BLaER1 (cell line): ENCODE measurements around the gene SLC38A3.
A peak's percentile ranks its signal among the peaks of the same experiment; 100 is the strongest.

Experiments used
- H3K27ac ChIP-seq: shearing (Covaris generic); formaldehyde crosslinking; 2 replicates; pipeline ENCODE4 v1.8.1; 2022
- H3K27me3 ChIP-seq: shearing (Covaris generic); formaldehyde crosslinking; 2 replicates; pipeline ENCODE4 v1.8.1; 2022
- H3K36me3 ChIP-seq: shearing (Covaris generic); formaldehyde crosslinking; 2 replicates; pipeline ENCODE4 v1.8.1; 2022
- H3K4me1 ChIP-seq: shearing (Covaris generic); formaldehyde crosslinking; 2 replicates; pipeline ENCODE4 v1.8.1; 2022
- H3K4me2 ChIP-seq: shearing (Covaris generic); formaldehyde crosslinking; 2 replicates; pipeline ENCODE4 v1.8.1; 2022
- H3K4me3 ChIP-seq: shearing (Covaris generic); formaldehyde crosslinking; 2 replicates; pipeline ENCODE4 v1.8.1; 2022
- H3K9ac ChIP-seq: shearing (Covaris generic); formaldehyde crosslinking; 2 replicates; pipeline ENCODE4 v1.8.1; 2022
- H3K9me3 ChIP-seq: shearing (Covaris generic); formaldehyde crosslinking; 2 replicates; pipeline ENCODE4 v1.8.1; 2022
- H4K20me1 ChIP-seq: shearing (Covaris generic); formaldehyde crosslinking; 2 replicates; pipeline ENCODE4 v1.8.1; 2022
- Cebpa-rat ChIP-seq: shearing (Covaris generic); IDR thresholded peaks from 2 replicates; pipeline ENCODE4 v1.8.1; 2022

SLC38A3 gene

GRCh38 chr3:50168388-50168787 lies 36.7 kb upstream of the SLC38A3 start:
- Histone ChIP-seq H3K9me3 (no peaks in the 10 kb centered on the region), H3K36me3 (peaks cover 45% of the 10 kb centered on the region), H3K9ac (no peak overlapping the region), H3K4me3 (no peak overlapping the region), H3K4me1 (peaks cover 99% of the 10 kb centered on the region), H3K27ac (peak overlapping the region; percentile 56), H3K4me2 (peak overlapping the region; percentile 96), H3K27me3 (no peaks in the 10 kb centered on the region; the same call in 1 of the 2 replicates), H4K20me1 (peaks cover 76% of the 10 kb centered on the region)
- no peak for TF ChIP-seq Cebpa-rat

DNA sequence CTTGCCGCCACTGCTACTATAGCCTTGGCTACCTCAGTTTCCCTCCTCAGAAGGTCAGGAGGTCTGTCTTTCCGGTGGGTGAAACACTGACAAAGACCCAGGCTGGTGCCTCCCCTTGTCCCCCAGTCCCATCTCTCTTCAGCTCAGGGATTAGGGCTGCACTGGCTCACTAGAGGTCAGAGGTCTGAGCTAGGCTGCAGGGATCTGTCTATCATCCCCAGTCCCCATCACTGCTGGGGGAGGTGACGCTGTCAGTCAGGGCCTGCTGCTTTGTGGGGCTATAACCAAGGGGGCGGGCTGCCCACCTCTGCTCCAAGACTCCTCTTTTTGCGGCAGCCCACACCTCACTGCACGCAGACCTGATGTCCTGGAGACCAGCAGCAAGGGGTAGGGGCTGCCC lies 36.3 kb upstream of the SLC38A3 start:
- Histone ChIP-seq H3K27ac (peak overlapping the region; percentile 56), H3K36me3 (peaks cover 48% of the 10 kb centered on the region), H3K27me3 (no peaks in the 10 kb centered on the region; the same call in 1 of the 2 replicates), H3K9ac (no peak overlapping the region), H3K9me3 (no peaks in the 10 kb centered on the region), H3K4me1 (peaks cover 99% of the 10 kb centered on the region), H3K4me3 (no peak overlapping the region), H3K4me2 (peak overlapping the region; percentile 96), H4K20me1 (peaks cover 76% of the 10 kb centered on the region)
- no peak for TF ChIP-seq Cebpa-rat

GRCh38 chr3:50169232-50169832 lies 35.7 kb upstream of the SLC38A3 start:
- TF ChIP-seq Cebpa-rat = no peak
- peaks cover 98% of the 10 kb centered on the region for H3K4me1 ChIP-seq
- no peak overlapping the region for H3K9ac ChIP-seq
- H3K27me3 ChIP-seq = no peaks in the 10 kb centered on the region; the same call in 1 of the 2 replicates
- peaks cover 49% of the 10 kb centered on the region for H3K36me3 ChIP-seq
- H3K4me2 ChIP-seq = peak overlapping the region; percentile 83
- H3K27ac ChIP-seq = 0 out of 2 replicates have a peak overlapping the region, but pooled peaks have one; percentile 77
- no peaks in the 10 kb centered on the region for H3K9me3 ChIP-seq
- no peak overlapping the region for H3K4me3 ChIP-seq
- peaks cover 76% of the 10 kb centered on the region for H4K20me1 ChIP-seq

DNA sequence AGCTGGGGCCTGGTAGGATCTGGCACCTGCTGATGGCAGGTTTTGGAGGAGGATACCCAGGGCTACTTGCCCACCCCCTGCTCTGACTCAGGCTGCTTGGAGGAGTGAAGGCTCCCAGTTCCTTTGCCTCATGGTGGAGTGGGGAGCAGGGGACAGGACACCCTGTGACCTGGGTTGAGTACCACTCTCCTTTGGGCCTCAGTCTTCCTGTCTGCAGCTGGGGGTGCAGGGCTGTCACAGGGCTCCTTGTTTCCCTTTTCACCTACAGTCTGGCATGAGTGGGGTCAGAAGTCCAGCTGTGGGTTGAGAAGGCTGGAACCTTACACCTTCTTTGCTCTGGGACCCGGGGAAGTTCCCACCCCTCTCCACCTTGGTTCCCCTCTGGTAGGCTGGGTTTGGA lies 35.2 kb upstream of the SLC38A3 start:
- no peak for TF ChIP-seq Cebpa-rat
- Histone ChIP-seq H3K9ac (no peak overlapping the region), H3K4me3 (no peak overlapping the region), H3K4me2 (peak overlapping the region; percentile 83), H3K36me3 (peaks cover 49% of the 10 kb centered on the region), H3K9me3 (no peaks in the 10 kb centered on the region), H3K4me1 (peaks cover 92% of the 10 kb centered on the region), H3K27me3 (no peaks in the 10 kb centered on the region; the same call in 1 of the 2 replicates), H4K20me1 (peaks cover 75% of the 10 kb centered on the region), H3K27ac (peak overlapping the region; percentile 77)

- TF ChIP-seq Cebpa-rat = no peak
- Histone ChIP-seq H3K4me2 (peak overlapping the region; percentile 83), H3K27ac (peak overlapping the region; percentile 77), H4K20me1 (peaks cover 67% of the 10 kb centered on the region), H3K9ac (peak overlapping the region; percentile 41), H3K27me3 (no peaks in the 10 kb centered on the region; the same call in 1 of the 2 replicates), H3K4me3 (no peak overlapping the region; the same call in 1 of the 2 replicates), H3K9me3 (no peaks in the 10 kb centered on the region), H3K4me1 (peaks cover 84% of the 10 kb centered on the region), H3K36me3 (peaks cover 56% of the 10 kb centered on the region)
Measured at GRCh38 chr3:50170689-50171088, 34.4 kb upstream of the SLC38A3 start.

DNA sequence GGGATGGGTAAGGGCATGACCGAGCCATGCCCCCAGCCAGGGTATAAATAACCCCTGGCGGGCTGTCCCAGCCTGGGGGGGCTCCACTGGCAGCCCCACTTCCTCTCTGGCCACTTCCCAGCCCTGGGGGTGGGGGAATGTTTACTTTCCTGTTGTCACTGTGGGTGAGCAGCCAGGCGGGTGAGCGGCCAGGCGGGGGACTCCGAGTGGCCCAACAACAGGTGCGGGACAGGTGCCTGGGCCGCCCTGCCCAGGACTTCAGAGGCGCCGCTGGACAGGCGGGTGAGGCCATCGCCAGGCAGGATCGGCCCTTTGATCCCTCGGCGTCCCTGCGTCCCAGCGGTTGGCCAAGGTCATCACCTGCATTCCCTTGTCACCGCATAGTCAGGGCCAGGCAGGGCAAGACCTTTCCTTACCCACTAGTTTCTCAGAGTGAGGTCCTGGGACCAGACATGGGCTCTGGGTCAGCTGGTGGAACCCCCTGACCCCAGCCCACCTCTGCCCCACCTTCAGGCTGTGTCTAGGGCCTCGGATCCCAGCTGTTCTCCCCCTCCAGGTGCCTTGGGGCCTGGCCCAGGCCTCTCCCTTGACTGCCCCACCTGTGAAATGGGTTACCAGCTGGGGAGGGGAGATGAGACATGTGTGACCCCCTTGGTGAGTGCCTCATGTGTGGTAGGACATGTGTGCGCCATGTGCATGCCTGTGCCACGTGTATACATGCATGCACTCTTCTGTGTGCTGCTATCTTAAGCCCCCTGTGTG lies 33.4 kb upstream of the SLC38A3 start:
- H3K4me3 ChIP-seq = no peak overlapping the region
- no peaks in the 10 kb centered on the region; the same call in 1 of the 2 replicates for H3K27me3 ChIP-seq
- no peaks in the 10 kb centered on the region for H3K9me3 ChIP-seq
- peaks cover 66% of the 10 kb centered on the region for H3K36me3 ChIP-seq
- peak overlapping the region; percentile 83 for H3K4me2 ChIP-seq
- H3K27ac ChIP-seq = peak overlapping the region; percentile 77
- peaks cover 66% of the 10 kb centered on the region for H4K20me1 ChIP-seq
- peak overlapping the region; percentile 41 for H3K9ac ChIP-seq
- peaks cover 74% of the 10 kb centered on the region for H3K4me1 ChIP-seq
- no peak for TF ChIP-seq Cebpa-rat

- Histone ChIP-seq H3K36me3 (peaks cover 76% of the 10 kb centered on the region), H3K4me2 (no peak overlapping the region; the same call in 1 of the 2 replicates), H3K27ac (peak overlapping the region; percentile 77), H3K9me3 (no peaks in the 10 kb centered on the region), H3K9ac (no peak overlapping the region), H3K4me3 (no peak overlapping the region), H3K4me1 (peaks cover 64% of the 10 kb centered on the region), H4K20me1 (peaks cover 65% of the 10 kb centered on the region), H3K27me3 (no peaks in the 10 kb centered on the region; the same call in 1 of the 2 replicates)
- no peak for TF ChIP-seq Cebpa-rat
Measured at GRCh38 chr3:50172626-50173220, 32.3 kb upstream of the SLC38A3 start.

GRCh38 chr3:50173685-50174516 lies 31.2 kb upstream of the SLC38A3 start:
- peaks cover 53% of the 10 kb centered on the region for H4K20me1 ChIP-seq
- no peaks in the 10 kb centered on the region for H3K9me3 ChIP-seq
- TF ChIP-seq Cebpa-rat = no peak
- no peak overlapping the region for H3K27ac ChIP-seq
- H3K4me3 ChIP-seq = no peak overlapping the region
- peaks cover 52% of the 10 kb centered on the region for H3K4me1 ChIP-seq
- no peak overlapping the region for H3K9ac ChIP-seq
- H3K27me3 ChIP-seq = no peaks in the 10 kb centered on the region
- H3K4me2 ChIP-seq = no peak overlapping the region
- peaks cover 67% of the 10 kb centered on the region for H3K36me3 ChIP-seq

- TF ChIP-seq Cebpa-rat = no peak
Measured at GRCh38 chr3:50174517-50174895, 30.6 kb upstream of the SLC38A3 start.

More at GRCh38 chr3:50174517-50174895, 30.6 kb upstream of the SLC38A3 start:
- Histone ChIP-seq H3K4me3 (no peak overlapping the region), H3K4me2 (no peak overlapping the region), H3K9me3 (no peaks in the 10 kb centered on the region), H3K27ac (no peak overlapping the region), H3K27me3 (no peaks in the 10 kb centered on the region), H4K20me1 (peaks cover 48% of the 10 kb centered on the region), H3K9ac (no peak overlapping the region), H3K4me1 (peaks cover 46% of the 10 kb centered on the region), H3K36me3 (peaks cover 67% of the 10 kb centered on the region)
